Glomerular visceral epithelial cell (primary cell): ENCODE data around the gene COL5A1.
A peak's percentile ranks its signal among the peaks of the same experiment; 100 is the strongest.

Experiments
- DNase-seq: peaks from one replicate; pipeline ENCODE4 v3.0.0-alpha.2; 2016; ENCODE audit errors: extremely low spot score

COL5A1 gene

DNA sequence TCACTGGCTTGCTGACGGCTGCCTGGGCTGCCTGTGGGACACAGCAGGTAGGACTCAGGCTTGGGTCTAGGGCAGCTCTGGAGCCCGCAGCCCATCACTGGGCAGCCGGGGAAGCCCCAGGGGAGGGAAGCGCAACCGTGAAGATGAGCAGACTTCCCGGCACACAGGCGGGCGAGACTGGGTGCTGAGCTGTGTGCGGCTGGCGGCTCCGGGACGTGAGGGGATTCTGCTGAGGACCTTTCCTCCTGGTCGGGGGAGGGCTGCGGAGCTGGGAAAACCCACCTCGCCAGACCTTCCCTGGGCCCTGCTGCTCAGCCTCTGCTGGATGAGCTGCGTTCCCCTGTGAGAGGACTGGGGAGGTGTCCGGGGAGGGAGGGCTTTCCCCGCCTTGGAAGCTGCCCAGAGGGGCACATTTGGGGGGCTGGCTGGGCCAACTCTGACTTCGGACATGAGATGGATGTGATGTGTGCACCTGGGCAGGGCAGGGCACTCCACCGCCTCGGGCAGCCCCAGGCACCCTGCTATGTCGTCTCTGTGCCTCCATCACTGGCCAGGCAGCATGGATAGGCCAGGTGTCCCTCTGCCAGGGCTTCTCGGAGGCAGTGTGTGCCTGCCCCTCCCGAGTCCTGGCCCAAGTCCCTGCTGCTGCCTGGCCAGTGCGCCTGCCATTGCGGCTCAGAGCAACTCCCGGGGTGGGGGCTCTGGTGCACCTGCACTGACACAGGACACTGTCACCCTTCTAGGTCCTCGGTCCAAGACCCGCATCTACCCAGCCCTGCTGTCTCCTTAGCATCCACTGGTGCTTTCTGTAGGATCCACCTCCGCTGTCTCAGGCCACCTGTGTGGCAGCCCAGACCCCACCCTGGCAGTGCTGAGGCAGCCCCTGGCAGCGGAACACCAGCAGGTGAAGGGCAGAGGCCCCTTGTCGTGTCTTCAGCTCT is 66.4 kb downstream of the COL5A1 start:
- DNase-seq, result no peak

DNA sequence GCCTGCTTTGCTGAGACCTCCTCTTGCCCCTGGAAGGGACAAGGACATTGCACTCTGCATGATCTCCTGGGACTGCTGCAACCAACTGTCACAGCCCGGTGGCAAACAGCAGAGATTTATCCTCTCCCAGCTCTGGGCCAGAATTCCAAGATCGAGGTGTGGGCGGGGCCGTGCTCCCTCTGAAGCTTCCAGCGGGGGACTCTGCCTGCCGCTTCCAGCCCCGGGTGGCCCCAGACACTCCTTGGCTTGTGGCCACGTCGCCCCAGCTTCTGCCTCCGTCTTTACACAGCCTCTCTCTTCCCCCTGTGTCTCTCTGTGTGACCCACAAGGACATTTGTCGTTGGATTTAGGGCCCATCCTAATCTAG is 67.1 kb downstream of the COL5A1 start:
- DNase-seq, result no peak

DNA sequence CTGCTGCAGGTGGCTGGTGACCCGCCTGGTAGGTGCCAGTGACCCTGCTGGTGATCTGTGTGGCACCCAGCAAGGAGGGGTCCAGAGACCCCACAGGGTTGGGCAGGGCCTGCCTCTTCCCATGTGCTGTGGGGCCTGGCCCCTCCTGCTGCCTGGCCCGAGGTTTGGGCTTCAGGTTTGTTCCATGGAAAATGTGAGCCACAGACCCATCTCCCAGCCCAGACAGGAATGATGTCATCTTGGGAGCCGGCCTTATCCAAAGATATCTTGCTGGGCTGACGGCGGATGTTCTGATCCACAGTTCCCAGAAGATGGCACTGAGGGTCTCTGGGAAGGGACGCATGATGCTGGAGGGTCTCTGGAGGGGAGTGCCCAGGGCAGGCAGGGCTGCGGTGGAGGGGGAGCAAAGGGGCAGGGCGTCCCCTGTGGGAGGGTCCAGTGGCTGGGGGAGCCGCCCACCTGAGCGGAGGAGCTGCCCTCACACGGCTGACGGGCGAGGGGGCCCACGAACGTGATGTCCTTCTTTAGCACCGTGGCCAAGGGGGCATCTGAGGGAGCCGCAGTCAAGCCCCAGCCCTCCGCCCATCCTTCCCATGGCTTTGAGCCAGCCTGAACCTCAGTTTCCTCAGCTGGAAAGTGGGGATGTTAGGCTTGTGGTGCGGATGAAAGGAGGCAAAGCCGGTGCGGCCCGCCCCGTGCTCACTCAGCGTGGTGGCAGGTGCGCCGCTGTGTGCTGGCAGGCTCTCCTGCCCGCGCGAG is 68.1 kb downstream of the COL5A1 start:
- DNase-seq, result no peak

DNA sequence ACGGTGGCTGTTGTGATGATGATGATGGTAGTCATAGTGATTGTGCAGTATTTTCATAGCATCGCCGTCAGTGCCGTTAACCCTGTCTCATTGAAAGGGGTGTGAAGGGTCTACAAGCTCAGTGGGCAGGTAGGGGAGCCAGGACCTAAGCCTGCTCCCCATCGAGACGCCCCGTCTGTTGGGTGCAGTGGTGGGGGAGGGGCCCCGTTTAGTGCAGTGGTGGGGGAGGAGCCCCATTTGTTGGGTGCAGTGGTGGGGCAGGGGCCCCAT is 68.6 kb downstream of the COL5A1 start:
- DNase-seq, result no peak

DNA sequence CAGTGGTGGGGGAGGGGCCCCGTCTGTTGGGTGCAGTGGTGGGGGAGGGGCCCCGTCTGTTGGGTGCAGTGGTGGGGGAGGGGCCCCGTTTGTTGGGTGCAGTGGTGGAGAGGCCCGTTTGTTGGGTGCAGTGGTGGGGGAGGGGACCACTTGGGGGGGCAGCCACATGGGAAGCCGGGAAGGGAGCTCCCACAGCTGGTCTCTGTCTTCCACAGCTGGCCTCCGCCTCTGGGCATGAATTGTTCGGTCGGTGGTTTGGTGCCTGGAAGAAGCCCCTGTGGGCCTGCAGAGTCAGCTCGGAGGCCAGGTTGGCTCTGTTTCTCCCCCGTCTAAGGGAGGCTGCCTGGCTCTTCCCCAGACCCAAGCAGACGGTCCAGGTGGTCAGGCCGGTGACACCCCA is 69.3 kb downstream of the COL5A1 start:
- DNase-seq, result no peak

DNA sequence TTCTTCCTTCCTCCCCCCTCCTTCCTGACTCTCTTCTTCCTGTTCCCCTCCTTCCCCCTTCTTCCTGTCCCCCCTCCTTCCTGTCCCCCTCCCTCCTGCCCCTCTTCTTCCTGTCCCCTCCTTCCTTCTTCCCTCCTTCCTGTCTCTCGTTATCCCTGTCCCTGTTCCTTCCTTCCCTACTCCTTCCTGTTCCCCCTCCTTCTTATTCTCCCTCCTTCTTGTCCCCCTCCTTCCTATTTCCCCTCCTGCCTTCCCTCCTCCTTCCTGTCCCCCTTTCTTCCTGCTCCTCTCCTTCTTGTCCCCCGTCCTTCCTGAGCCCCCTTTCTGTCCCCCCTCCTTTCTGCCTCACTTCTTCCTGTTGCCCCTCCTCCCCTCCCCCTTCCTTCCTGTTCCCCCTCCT is 70.6 kb downstream of the COL5A1 start:
- no peak for DNase-seq

DNA sequence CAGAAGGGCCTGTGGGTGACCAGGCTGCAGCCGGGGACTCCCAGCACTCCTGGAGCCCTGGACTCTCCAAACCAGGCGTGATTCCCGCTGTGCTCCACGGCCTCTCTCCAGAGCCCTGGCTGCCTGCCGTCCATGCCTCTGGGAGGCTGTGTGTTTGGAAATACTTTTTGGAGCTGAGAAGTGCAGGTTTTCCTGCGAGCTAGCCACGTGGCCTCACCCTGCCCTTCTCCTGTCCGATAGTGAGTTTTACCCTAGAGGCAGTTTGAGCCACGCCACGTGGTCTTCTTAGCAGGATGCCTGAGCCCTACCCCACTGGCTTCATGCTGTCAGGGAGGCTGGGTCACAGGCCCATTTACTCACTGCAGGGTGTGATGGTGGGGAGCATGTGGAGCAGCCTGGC is 71.3 kb downstream of the COL5A1 start:
- DNase-seq, result no peak

DNA sequence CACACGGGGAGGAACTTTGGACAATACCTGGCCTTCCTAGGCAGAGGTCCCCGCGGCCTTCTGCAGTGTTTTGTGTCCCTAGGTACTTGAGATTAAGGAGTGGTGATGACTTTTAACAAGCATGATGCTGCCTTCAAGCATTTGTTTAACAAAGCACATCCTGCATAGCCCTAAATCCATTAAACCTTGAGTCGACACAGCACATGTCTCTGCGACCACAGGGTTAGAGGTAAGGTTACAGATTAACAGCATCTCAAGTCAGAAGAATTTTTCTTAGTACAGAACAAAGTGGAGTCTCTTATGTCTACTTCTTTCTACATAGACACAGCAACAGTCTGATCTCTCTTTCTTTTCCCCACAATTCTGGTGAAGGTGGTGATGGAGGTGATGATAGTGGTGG is 73.9 kb downstream of the COL5A1 start:
- peak; percentile 51 for DNase-seq

DNA sequence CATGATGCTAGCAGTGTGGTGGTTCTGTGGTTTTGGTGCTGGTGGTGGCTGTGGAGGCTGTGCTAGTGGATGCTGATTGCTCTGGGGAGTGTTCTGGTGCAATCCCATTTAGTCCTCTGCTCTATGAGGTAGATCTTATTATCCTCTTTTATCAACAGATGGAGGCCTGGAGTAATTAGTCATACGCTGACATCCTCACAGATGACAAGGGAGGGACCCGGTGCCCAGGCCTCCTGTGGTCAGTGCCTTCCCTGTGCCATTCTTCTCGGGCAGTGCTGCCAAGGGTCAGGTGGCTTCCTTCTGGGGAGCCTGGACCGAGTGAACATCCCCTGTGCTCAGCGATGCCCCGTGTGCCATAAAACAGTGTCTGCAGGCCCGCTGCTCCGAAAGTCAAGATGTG is 74.5 kb downstream of the COL5A1 start:
- DNase-seq, result peak; percentile 41

DNA sequence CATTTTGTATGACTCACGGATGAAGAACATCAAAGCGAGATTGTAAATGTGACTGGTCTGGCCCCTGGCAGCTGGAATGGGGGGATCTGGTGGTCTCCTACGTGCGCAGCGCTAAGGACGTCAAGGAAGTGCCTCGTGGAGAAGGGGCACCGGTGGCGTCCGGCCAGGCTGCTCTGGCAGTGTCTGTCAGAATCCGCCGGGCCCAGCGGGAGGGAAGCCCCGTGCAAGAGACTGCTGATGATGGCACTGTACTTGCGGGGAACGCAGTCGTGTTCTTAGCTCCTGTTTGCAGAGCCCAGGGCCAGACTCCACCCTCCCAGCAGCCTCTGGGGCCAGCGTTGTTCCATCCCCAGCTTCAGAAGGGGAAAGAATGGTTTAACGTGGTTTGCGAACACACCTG is 75.5 kb downstream of the COL5A1 start:
- no peak for DNase-seq

DNA sequence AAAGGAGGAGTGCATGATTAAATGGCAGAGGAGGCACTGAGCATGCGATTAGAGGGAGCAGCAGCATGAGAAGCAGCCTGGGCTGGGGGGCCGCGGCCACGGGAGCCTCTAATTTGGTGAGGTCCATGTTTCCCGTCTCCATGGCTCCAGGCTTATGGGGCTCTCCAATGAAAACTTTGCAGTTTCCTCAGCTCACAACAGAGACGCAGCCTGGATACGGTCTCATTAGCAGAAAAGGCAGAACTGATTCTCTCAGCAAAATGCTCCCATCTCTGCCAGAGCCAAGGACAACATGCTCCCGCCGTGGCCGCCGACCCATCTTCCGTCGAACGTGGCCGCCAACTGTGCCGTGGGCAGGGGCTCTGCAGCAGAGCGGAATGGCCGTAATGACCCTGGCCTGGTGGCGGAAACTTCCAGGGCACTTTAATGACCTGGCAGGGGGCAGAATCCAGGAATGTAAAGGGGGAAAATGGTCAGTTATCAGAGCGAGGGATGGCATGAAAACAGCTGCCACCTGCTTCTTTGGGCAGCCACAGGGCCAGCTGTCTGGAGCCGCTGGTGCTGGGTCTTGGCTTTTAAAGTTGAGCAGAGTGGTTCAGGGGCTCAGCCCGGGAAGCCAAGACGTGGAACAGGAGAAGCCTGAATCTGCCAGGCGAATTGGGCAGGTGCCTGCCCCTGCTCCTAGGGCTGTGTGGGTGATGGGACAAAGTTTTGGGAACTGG is 76.5 kb downstream of the COL5A1 start:
- DNase-seq, result no peak

DNA sequence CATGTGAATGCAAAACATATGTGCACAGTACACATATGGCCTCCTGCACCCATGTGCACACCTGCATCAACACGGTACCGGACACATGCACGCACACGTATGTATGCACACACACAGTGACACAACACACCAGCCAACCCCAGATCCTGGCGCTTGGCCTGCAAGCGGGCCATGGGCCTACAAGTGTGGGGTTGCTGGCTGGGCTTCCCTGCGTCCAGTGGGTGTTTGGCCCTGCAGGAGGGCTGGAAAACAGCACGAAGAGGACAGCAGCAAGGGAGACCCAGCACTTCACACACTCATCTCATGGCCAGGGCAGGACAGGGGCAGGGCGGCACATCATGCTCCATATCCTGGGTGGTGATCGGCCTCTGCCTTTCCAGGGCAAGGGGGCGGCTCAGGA is 77.7 kb downstream of the COL5A1 start:
- no peak for DNase-seq

DNA sequence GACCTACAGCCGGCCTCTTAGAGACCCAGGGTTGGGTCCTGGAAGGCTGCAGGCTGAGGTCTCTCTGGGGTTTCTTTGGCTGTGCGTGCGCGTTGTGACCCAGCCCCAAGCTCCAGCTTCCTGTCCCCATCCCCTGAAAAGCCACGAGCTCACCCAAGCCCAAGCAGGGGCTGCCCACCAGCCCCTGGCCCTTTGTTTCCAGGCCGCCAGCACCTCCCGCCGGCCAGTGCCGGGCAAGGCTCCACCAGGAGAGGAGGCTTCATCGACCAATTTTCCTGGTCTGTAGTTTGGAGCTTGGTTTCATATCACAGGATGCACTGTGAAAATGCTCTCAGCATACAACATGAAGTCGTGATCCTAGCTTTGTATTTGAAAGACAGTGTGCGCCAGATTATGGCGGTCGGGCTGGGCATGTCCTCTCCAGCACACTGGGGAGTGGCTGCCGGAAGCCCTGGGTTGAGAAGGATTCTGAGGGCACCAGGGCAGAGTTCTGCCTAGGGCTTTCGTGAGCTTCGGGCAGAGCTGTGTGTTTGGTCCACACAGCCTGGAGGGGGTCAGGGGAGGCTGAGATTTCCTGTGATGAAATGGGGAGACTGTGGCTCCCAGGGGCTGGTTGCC is 78.6 kb downstream of the COL5A1 start:
- DNase-seq, result no peak

DNA sequence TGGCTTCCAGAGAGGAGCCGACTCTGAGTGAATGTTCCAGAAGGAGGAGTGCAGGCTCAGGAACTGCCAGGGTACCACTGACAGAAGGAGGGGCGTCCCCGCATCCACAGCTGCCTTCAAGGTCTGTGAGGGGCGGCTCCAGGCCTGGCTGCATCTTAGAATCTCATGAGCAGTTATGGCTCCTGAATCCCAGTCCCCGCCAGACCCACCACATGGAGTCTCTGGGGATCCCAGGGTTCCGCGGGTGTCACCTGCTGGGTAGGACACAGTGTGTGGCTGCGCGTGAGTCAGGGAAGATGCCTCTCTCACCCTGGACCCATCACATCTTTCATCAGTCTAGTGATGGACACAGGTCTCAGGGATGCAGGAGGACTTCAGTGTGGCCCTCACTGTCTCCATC is 79.2 kb downstream of the COL5A1 start:
- DNase-seq, result no peak

DNA sequence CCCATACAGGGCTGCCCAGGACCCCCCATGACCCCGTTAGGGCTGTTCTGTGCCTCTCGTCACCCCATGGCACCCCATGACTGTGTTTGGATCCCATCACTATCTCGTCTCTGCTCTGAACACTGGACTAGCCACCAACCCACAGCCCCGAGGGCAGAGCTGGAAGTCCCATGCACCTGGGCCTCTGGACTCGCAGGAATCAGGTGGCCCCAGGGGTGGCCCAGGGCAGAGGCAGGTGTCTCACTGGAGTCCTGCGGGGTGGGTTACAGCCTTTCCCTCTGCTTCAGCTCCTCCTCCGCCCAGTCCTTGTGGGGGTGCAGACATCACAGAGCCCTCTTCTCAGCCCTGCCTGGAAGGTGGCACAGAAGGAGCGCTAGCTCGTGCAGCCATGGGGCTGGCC is 79.7 kb downstream of the COL5A1 start:
- no peak for DNase-seq

DNA sequence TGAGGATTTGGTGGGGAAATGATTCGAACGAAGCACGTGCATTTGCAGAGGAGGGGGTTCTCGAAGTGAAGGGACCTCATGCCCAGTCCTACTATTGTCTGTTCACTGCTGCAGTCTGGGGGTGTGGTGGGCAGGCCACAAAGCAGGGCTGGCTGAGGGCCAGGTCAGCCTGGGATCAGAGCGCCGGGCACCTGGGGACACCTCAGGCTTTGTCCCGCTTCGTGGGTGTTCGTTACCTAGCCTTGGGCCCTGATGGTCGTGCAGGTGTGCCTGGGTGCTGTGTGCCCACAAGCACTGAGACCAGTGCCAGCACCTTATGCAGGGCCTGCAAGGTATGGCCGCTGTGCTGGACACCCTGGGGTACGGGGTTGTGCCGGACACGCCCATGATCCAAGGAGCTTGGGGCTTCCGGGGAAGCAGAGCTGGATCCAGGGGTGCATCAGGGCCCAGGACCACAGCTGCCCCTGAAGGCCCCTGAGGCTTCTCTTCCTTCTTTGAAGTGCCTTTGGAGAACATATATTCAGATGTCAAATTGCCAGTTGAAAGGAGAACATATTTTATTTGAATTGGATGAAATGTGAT is 80.6 kb downstream of the COL5A1 start:
- no peak for DNase-seq

DNA sequence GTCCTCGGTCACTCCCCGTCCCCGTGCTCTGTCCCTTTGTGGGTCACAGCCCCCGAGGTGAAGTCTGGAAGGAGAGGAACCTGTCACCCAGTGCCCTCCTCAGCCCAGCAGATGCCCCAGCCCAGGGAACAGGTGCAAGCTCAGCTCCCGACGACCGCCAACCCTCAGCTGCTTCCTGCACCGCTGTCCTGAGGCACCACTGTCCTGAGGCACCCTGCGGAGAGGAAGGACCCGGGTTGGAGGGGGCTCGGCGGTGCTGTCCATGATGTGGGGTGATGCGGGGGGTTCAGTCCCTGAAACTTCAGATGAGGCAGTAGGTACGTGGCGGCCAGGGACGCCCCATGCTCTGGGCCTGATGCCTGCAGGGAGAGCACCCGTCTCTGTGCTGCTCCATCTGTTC is 81.4 kb downstream of the COL5A1 start:
- DNase-seq, result no peak

DNA sequence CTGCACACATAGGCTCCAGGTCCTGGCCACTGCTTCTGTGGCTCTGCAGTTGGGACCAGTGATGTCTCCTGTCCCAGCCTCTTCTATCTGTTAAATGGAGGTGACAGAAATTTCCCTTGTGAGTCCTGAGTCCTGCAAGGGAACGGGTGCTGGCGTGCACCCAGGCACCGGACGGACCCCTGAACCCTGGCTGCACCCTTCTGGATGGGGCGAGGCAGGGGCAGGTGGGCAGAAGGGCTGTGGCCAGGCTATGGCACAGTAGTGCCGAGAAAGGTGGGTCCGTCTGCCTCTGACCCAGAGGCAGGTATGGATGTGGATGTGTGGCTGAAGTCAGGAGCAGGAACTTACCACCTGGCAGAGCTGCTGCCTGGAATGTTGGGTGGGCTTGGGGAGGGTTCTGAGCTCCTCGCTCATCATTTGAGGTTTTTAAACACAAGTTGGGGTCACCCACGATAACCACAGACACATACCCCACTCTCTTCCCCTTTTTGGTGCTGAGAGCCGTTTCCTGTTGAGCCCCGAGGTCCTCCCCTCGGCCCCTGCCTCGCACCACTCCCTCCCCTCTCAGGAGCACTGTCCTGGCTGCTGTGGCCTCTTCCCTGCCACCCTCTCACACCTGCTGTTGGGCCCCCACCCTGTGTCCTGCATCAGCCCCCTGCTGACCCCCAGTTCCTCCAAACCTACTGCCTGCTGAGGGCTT is 82.0 kb downstream of the COL5A1 start:
- no peak for DNase-seq

DNA sequence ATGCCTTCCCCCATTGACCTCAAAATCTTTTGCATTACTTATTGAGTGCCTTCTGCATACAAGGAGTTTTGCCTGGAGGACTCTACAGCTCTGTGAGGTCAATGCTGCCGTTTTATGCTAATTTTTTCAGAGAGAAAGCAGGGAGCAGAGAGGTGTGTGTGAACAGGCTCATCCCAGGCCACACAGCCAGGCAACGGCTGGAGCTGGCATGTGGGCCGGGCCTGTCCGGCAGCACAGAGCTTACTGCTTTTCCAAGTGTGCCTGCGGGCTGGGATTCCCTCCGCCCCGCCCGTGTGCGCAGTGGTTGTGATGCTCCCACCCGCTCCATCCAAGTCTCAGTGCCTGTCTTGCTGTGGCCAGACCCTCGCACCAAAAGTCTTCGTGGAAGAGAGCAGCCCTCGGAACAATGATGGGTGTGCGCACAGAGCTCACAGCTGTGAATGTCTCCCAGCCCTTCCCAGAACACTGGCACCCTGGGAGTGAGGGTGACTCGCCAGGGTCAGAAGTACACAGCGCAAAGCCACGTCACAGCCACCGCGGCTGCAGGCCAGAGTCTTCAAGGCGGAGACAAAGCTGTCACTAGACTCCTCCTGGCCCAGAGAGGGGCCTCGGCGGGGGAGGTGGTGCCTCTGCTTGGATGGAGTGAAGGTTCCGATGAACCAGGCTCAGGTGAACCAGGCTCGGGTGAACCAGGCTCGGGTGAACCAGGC is 82.8 kb downstream of the COL5A1 start:
- no peak for DNase-seq

DNA sequence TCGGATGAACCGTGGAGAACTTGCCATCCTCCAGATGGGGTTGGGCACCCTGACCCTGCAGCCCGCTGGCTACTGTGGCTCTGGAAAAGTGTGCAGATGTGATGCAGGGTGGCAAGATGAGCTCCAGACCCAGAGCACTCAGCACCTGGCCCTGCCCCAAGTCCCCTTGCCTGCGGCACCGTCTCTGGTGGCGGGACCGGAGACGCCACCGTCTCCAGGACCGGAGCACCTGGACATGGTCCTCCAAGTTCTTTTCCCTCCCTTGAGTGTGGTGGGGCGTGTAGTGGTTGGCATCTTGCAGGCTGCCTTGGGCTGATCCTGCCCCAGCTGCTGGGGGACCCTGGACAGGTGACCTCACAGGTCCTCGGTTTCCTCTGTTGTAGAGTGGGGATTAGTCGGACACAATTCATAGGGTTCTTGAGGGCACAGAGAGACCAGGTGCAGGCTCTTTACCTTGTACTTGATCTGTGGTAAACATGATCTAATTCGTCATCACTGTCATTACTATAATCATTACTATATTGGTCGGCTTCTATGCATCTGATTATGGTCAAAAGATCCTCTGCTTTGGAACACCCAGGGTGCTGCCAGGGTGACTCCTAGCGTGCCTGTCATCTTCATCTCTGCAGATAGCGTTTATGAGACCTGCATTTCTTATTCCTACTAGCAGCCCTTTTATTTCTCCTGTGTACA is 83.5 kb downstream of the COL5A1 start:
- DNase-seq, result no peak
